Liver (tissue), 9 donors: ENCODE data around the gene BEST3. TPM values are rescaled to one million over a fixed set of nuclear protein-coding genes. Genes with fewer than 3 reads are reported as not detected.
A peak's percentile ranks its signal among the peaks of the same experiment; 100 is the strongest.

Experiments used
- DNase-seq: peaks from one replicate; pipeline ENCODE4 v3.0.0-alpha.2; 2017; ENCODE audit warnings: low spot score
- H3K27ac ChIP-seq, 2 donors: one replicate each; pipeline ENCODE4 v1.7.0; 2013; ENCODE audit warnings: inconsistent platforms in 2 of 2, low read length in 2 of 2, control low read depth in 1 of 2, low read depth in 1 of 2, mild to moderate bottlenecking in 1 of 2
- H3K27me3 ChIP-seq, 4 donors: one replicate each; pipeline versions ENCODE4 v1.6.1 to v1.7.0; 2013; ENCODE audit warnings: low read length in 3 of 4, inconsistent platforms in 1 of 4, mild to moderate bottlenecking in 1 of 4, moderate library complexity in 1 of 4; ENCODE audit not compliant: control insufficient read depth in 4 of 4, insufficient read depth in 4 of 4
- H3K36me3 ChIP-seq, 4 donors: one replicate each; pipeline versions ENCODE4 v1.6.1 to v1.7.0; 2013; ENCODE audit warnings: low read length in 3 of 4, mild to moderate bottlenecking in 3 of 4, low read depth in 1 of 4, moderate library complexity in 1 of 4; ENCODE audit not compliant: control insufficient read depth in 4 of 4, insufficient read depth in 3 of 4
- H3K4me1 ChIP-seq, 4 donors: one replicate each; pipeline versions ENCODE4 v1.6.1 to v1.7.0; 2013; ENCODE audit warnings: low read length in 3 of 4, mild to moderate bottlenecking in 3 of 4, moderate library complexity in 1 of 4; ENCODE audit not compliant: control insufficient read depth in 4 of 4, insufficient read depth in 4 of 4
- H3K4me3 ChIP-seq, 3 donors: one replicate each; pipeline versions ENCODE4 v1.6.1 to v1.7.0; 2013; ENCODE audit warnings: low read length in 3 of 3, control low read depth in 1 of 3, low read depth in 1 of 3, mild to moderate bottlenecking in 1 of 3
- H3K9ac ChIP-seq, 2 donors: one replicate each; pipeline ENCODE4 v1.7.0; 2013; ENCODE audit warnings: low read length in 2 of 2, mild to moderate bottlenecking in 2 of 2, moderate library complexity in 2 of 2, control low read depth in 1 of 2, low read depth in 1 of 2
- H3K9me3 ChIP-seq, 4 donors: one replicate each; pipeline versions ENCODE4 v1.6.1 to v1.7.0; 2013; ENCODE audit warnings: low read length in 3 of 4; ENCODE audit not compliant: control insufficient read depth in 4 of 4
- EGR1 ChIP-seq, 2 donors: IDR thresholded peaks; 2 replicates each; pipeline ENCODE4 v1.6.1; 2016 to 2018; ENCODE audit warnings: antibody characterized with exemption in 2 of 2, low read depth in 2 of 2
- GABPA ChIP-seq, 2 donors: IDR thresholded peaks in 1 of 2; conservative IDR thresholded peaks in 1 of 2; 2 replicates each; pipeline ENCODE4 v1.6.1; 2016; ENCODE audit warnings: antibody characterized with exemption in 2 of 2, mild to moderate bottlenecking in 1 of 2, moderate library complexity in 1 of 2
- HNF4A ChIP-seq, 2 donors: conservative IDR thresholded peaks; 2 replicates each; pipeline ENCODE4 v1.6.1; 2016; ENCODE audit warnings: antibody characterized with exemption in 2 of 2, mild to moderate bottlenecking in 2 of 2
- HNF4G ChIP-seq: IDR thresholded peaks from 2 replicates; pipeline ENCODE4 v1.6.1; 2016; ENCODE audit warnings: antibody characterized with exemption
- JUND ChIP-seq, 2 donors: IDR thresholded peaks; 2 replicates each; pipeline ENCODE4 v1.6.1; 2016; ENCODE audit warnings: antibody characterized with exemption in 2 of 2
- MAX ChIP-seq: IDR thresholded peaks from 2 replicates; pipeline ENCODE4 v1.6.1; 2016; ENCODE audit warnings: antibody characterized with exemption
- NR2F2 ChIP-seq: IDR thresholded peaks from 2 replicates; pipeline ENCODE4 v1.6.1; 2016; ENCODE audit warnings: antibody characterized with exemption
- RAD21 ChIP-seq, 2 donors: IDR thresholded peaks; 2 replicates each; pipeline ENCODE4 v1.6.1; 2016; ENCODE audit warnings: antibody characterized with exemption in 2 of 2, mild to moderate bottlenecking in 2 of 2
- REST ChIP-seq: IDR thresholded peaks from 2 replicates; pipeline ENCODE4 v1.6.1; 2016; ENCODE audit warnings: antibody characterized with exemption, mild to moderate bottlenecking
- RXRA ChIP-seq, 2 donors: IDR thresholded peaks; 2 replicates each; pipeline ENCODE4 v1.6.1; 2017 to 2018; ENCODE audit warnings: antibody characterized with exemption in 2 of 2, mild to moderate bottlenecking in 1 of 2
- SP1 ChIP-seq: IDR thresholded peaks from 2 replicates; pipeline ENCODE4 v1.6.1; 2018; ENCODE audit warnings: antibody characterized with exemption, mild to moderate bottlenecking
- TAF1 ChIP-seq: conservative IDR thresholded peaks from 2 replicates; pipeline ENCODE4 v1.6.1; 2016; ENCODE audit warnings: antibody characterized with exemption, mild to moderate bottlenecking
- YY1 ChIP-seq: IDR thresholded peaks from 2 replicates; pipeline ENCODE4 v1.6.1; 2016; ENCODE audit warnings: antibody characterized with exemption, mild to moderate bottlenecking
- WGBS: extraction: QIAGEN DNeasy Blood & Tissue Kit; methylation state at CpG from one replicate; pipeline ENCODE4 v1.1.7; 2013; 5-methylcytosine and 5-hydroxymethylcytosine counted together
- polyA plus RNA-seq, 2 donors: library from polyadenylated mRNA; stranded (reverse) in 1 of 2; unstranded in 1 of 2; fragments of 200-250 nt in 1 of 2; fragments of >200 nt in 1 of 2; fragmentation: Nextera tagmentation in 1 of 2; extraction: Ambion mirVana in 1 of 2; gene quantifications; one replicate each; pipeline versions ENCODE4 v1.2.1 to v1.2.3, GENCODE V29; 2013 to 2015
- total RNA-seq, 2 donors: library from RNA; depleted of rRNA; stranded (reverse); fragments of >200 nt; gene quantifications; one replicate each; pipeline ENCODE4 v1.2.3, GENCODE V29; 2014
- TF ChIP-seq, protein P1 (sequence below): fragments of 150-350 bp; IDR thresholded peaks from 2 replicates; pipeline ENCODE4 v1.5.1; 2017; ENCODE audit warnings: improper control_type of control experiment, low read depth, low read length; ENCODE audit not compliant: missing input control
- donor health status: healthy.
- donor health status: healthy.
- donor health status: healthy.
- donor health status: healthy.
- donor health status: healthy.

Gene BEST3
- total and polyA plus RNA-seq, 4 donors, result 0.89 TPM; not detected in 3

DNA sequence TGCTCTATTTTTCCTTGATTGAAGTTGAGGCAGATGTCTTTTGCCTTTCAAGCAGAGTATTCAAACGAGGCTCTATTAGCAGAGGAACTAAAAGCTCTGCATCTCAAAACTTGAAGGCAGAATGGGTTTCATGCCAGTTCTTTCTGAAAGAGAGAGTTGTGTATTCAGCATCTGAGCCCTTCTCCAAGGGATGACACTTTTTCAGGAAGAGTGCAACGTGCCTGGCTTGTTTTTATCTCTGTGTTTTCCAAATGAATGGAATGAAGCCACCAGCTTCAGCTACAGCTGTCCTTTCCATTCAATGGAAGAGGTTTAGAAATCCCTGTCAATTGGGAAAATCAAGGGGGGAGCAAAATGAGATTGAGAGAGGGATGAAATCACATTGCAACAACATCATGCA, 14.6 kb downstream of the BEST3 start:
- no peak for DNase-seq
- Histone ChIP-seq H3K27ac (no peak overlapping the region), H3K4me3 (no peak overlapping the region), H3K9ac (no peak overlapping the region), H3K36me3 (no peaks in the 10 kb centered on the region), H3K27me3 (no peaks in the 10 kb centered on the region), H3K9me3 (no peaks in the 10 kb centered on the region), H3K4me1 (peaks cover 0 to 5% (median 1%) of the 10 kb centered on the region in 4 donors)
- TF ChIP-seq, protein P1, sequence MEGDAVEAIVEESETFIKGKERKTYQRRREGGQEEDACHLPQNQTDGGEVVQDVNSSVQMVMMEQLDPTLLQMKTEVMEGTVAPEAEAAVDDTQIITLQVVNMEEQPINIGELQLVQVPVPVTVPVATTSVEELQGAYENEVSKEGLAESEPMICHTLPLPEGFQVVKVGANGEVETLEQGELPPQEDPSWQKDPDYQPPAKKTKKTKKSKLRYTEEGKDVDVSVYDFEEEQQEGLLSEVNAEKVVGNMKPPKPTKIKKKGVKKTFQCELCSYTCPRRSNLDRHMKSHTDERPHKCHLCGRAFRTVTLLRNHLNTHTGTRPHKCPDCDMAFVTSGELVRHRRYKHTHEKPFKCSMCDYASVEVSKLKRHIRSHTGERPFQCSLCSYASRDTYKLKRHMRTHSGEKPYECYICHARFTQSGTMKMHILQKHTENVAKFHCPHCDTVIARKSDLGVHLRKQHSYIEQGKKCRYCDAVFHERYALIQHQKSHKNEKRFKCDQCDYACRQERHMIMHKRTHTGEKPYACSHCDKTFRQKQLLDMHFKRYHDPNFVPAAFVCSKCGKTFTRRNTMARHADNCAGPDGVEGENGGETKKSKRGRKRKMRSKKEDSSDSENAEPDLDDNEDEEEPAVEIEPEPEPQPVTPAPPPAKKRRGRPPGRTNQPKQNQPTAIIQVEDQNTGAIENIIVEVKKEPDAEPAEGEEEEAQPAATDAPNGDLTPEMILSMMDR, result no peak
- TF ChIP-seq HNF4G (no peak), EGR1 (IDR thresholded peaks at IDR 0.05; ENCODE audit: low read depth in 2 of 2) (no peak), MAX (no peak), REST (no peak), SP1 (no peak)
- WGBS, result 64% methylated on average over 2 of the region's 2 CpGs

- TF ChIP-seq JUND (IDR thresholded peaks at IDR 0.05) (no peak), NR2F2 (no peak), EGR1 (IDR thresholded peaks at IDR 0.05; ENCODE audit: low read depth in 2 of 2) (no peak), RXRA (IDR thresholded peaks at IDR 0.05) (no peak), GABPA (IDR thresholded peaks at IDR 0.05 in 1 of 2, conservative IDR thresholded peaks at IDR 0.05 in 1 of 2) (no peak), SP1 (no peak), RAD21 (IDR thresholded peaks at IDR 0.05) (peak in 1 of 2 donors; percentile 18), MAX (no peak), TAF1 (no peak), HNF4G (no peak), YY1 (no peak), REST (no peak), HNF4A (conservative IDR thresholded peaks at IDR 0.05) (peak in 1 of 2 donors; percentile 29)
- Histone ChIP-seq H3K36me3 (no peaks in the 10 kb centered on the region), H3K9me3 (no peaks in the 10 kb centered on the region), H3K4me3 (no peak overlapping the region), H3K4me1 (peaks cover 0 to 5% (median 1%) of the 10 kb centered on the region in 4 donors), H3K9ac (no peak overlapping the region), H3K27ac (no peak overlapping the region), H3K27me3 (no peaks in the 10 kb centered on the region)
- 88% methylated on average over 2 of the region's 2 CpGs for WGBS
- DNase-seq, result no peak
These were observed 16.9 kb downstream of the BEST3 start for GRCh38 chr12:69682110-69682755.
